COLO668 (cell line): ENCODE results near the gene SLC34A2.
"Not testable (repeated sequence)": the region's sequence is repeated elsewhere in the genome, so short reads cannot be mapped to it uniquely, and the experiment has no call there.

Experiments used
- DNase-seq: peaks from one replicate; lab custom pipeline; 2025; ENCODE audit not compliant: unreplicated experiment; lab: John Stamatoyannopoulos, UW

The SLC34A2 gene

DNA sequence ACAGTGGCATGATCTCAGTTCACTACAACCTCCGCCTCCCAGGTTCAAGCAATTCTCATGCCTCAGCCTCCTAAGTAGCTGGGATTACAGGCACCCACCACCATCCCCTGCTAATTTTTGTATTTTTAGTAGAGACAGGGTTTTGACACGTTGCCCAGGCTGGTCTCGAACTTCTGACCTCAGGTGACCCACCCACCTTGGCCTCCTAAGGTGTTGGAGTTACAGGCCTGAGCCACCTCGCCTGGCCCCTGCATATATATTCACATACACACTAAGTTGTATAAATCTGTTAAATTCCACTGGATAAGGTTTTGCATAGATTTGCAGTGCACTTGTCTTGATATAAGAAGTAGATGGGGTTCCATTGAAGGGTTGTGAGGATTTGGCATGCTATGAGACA is 5.8 kb downstream of the SLC34A2 start:
- DNase-seq: not testable (repeated sequence)

DNA sequence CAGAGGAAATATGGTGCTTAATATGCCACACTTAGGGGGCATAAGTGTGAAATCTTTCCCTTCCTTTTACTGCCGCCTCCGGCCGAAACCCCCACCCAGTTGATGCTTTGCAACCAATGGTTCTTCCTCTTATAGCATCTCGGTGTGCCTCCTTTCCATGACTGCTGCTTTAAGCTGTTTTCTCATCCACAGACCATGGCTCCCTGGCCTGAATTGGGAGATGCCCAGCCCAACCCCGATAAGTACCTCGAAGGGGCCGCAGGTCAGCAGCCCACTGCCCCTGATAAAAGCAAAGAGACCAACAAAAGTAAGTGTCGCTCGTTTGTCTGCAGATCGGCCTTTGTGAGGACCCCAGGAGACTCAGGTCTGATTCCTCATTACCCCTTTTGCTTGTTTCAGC is 6.7 kb downstream of the SLC34A2 start:
- no peak for DNase-seq

DNA sequence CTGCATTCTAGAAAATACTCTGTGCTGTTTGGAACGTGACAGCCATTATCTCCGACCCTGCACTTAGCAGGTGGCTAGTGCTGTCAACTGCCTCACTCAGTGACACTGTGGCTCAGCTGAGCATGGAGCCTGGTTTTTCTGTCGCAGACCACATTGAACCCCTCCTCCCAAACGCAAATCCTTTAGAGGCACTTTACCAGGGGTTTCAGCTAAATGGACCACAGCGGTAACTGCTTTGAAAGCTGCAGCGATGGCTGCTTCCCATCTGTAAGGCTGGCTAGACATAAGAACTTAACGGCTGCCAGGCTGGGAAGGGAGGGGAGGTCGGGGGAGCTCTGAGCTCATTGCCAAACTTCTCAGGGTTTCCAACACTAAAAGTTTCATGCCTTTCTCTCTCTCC is 8.1 kb downstream of the SLC34A2 start:
- DNase-seq: no peak

DNA sequence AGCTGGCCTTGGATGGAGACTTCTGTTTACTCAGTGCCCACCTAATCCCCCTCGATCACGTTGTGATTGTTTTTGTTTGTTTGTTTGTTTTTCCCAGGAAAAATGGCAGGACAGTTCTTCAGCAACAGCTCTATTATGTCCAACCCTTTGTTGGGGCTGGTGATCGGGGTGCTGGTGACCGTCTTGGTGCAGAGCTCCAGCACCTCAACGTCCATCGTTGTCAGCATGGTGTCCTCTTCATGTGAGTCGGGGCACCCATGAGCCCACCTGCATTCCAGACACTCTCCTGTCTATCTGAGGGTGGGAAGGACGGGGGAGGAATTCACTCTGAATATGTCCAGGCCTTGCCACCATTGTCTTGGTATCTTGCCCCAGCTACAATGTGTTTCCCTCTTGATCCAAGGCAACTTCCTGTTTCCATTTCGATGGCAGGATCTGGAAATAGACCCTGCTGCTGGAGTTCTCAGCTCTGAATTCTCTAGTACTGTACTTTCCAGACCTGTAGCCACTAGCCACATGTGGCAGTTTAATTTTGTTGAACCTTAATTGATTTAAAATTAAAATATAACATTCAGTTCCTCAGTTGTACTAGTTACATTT is 10.5 kb downstream of the SLC34A2 start:
- DNase-seq: no peak

DNA sequence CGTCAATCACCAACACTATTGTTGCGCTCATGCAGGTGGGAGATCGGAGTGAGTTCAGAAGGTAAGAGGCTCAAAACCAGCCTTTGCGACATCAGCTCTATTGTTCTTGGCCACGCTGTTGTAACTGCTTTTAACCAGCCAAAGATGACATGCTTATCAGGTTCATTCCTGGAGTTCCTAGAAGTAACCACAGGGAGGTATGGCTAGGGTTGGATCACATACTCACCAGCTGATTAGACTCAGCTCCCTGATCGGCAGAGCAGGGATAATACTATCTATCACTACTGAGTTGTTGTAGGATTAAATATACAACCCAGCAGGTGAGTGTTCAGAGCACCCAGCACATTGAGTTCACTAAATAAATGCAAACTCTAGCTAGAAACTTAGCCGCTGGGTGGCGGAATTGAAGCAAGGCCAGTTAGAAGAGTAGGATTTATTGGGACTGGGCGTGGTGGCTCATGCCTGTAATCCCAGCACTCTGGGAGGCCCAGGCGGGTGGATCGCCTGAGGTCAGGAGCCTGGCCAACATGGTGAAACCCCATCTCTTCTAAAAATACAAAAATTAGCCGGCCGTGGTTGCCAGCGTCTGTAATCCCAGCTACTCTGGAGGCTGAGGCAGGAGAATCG is 12.4 kb downstream of the SLC34A2 start:
- DNase-seq: no peak

DNA sequence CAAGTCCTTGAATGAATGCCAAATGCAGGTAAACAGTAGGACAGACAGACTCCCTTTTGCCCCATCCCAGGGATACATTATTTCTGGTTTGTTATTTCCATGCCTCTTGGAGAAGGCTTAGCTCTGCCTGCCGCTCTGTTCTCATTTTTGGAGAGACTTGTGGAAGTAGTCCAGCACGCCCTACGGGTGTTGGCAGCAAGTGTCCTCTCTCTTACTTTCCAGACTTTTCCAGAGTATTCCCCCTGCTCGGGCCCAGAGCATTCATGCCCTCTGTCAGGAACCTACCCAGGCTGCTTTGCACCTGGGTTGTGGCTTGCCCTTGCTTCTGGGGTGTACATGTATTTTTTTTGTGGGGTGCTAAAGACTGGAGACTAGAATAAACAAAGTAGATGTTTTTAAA is 15.3 kb downstream of the SLC34A2 start:
- DNase-seq: no peak

DNA sequence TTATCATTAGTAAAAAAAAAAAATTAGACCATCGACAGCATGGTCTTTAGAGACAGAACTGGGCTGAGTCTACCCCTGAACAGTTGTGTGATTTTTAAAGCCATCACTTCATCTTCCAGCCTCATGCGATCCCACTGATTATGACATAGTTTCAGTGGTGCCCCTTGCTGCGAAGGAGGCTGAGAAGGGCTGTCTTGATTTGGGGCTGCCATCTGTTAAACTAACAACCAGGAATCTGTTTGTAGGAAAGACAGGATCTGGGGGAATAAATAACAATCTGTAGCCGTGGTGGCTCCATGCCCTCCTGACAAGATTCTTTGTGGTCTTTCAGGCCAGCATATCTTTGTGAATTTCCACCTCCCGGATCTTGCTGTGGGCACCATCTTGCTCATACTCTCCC is 17.1 kb downstream of the SLC34A2 start:
- no peak for DNase-seq

DNA sequence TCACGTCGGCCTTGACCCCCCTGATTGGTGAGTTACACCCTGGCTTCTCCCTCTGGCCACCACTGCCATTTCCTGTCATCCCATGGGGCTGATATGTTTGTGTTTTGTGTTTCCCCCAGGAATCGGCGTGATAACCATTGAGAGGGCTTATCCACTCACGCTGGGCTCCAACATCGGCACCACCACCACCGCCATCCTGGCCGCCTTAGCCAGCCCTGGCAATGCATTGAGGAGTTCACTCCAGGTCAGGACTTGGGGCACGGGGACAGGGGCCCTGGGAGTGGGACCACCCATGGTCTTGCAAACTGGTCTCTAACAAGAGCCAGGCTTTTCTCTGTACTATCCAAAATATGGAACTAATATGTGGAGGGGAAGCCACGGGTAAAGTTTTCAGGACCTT is 18.7 kb downstream of the SLC34A2 start:
- no peak for DNase-seq

DNA sequence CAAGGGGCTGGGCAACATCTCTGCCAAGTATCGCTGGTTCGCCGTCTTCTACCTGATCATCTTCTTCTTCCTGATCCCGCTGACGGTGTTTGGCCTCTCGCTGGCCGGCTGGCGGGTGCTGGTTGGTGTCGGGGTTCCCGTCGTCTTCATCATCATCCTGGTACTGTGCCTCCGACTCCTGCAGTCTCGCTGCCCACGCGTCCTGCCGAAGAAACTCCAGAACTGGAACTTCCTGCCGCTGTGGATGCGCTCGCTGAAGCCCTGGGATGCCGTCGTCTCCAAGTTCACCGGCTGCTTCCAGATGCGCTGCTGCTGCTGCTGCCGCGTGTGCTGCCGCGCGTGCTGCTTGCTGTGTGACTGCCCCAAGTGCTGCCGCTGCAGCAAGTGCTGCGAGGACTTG is 20.6 kb downstream of the SLC34A2 start:
- no peak for DNase-seq

DNA sequence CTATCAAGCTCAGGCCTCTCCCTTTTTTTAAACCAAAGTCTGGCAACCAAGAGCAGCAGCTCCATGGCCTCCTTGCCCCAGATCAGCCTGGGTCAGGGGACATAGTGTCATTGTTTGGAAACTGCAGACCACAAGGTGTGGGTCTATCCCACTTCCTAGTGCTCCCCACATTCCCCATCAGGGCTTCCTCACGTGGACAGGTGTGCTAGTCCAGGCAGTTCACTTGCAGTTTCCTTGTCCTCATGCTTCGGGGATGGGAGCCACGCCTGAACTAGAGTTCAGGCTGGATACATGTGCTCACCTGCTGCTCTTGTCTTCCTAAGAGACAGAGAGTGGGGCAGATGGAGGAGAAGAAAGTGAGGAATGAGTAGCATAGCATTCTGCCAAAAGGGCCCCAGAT is 21.5 kb downstream of the SLC34A2 start:
- DNase-seq: no peak

DNA sequence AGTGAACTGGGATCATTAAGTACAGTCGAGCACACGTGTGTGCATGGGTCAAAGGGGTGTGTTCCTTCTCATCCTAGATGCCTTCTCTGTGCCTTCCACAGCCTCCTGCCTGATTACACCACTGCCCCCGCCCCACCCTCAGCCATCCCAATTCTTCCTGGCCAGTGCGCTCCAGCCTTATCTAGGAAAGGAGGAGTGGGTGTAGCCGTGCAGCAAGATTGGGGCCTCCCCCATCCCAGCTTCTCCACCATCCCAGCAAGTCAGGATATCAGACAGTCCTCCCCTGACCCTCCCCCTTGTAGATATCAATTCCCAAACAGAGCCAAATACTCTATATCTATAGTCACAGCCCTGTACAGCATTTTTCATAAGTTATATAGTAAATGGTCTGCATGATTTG is 22.3 kb downstream of the SLC34A2 start:
- no peak for DNase-seq

DNA sequence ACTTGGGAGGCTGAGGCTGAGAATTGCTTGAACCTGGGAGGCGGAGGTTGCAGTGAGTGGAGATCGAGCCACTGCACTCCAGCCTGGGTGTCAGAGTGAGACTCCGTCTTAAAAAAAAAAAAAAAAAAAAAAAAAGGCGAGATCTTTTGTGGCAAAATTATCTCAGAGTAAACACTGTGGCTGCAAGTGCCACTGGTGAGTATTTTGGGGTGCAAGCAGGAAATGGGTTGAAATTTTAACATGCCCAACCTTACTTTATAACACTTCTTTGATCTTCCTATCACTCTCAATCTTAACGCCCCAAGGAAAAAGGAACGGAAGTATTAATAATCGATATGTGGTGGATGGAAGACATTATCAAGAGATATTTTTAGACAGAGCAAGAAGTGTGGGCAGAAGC is 32.1 kb downstream of the SLC34A2 start:
- DNase-seq: no peak

DNA sequence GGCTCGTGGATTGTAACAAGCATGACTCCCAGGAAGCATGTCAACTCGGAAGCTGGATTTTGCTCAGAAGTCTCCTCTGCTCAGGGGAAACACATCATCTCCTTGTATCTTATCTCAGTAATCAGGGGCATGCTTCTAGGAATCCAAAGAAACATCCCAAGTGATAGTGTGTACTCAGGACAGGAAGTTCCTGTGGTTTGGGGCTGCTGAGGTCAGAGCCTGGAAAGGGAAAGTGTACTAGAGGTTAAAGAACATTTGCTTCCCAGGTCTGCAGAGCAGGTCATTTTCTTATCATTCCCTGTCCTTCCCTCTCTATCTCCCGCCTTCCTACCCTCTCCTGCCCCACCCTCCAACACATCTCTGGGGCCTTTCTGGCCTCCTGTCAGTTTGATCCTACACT is 38.8 kb downstream of the SLC34A2 start:
- no peak for DNase-seq

DNA sequence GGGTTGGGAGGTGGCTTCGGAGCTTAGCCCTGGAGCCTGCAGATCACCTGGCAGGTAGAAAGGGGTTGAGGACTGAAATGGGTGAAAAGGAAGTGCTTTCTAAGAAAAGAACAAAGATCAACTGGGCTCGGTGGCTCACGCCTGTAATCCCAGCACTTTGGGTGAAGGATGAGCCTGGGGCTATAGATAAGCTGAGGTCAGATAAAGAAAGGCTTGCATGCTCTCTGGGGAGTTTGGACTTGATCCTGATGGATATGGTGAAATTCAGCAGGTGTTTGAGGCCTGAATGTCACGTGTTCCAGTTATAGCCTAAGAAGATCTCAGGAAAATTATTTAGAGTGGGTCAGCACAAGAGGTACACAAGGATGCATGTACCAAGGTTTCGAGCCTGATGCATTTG is 40.8 kb downstream of the SLC34A2 start:
- DNase-seq: no peak

DNA sequence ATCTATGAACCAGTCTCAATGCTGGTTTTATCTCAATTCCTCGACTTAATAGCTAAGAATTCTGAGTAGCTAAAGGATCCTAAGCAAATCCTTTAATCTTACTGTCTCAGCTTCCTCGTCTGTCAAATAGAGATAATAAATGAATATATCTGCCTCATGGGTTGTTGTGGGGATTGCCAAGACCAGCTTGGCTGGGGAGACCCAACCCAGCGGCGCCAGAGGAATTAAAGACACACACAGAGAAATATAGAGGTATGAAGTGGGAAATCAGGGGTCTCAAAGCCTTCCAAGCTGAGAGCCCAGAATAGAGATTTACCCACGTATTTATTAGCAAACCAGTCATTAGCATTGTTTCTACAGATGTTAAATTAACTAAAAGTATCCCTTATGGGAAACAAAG is 41.9 kb downstream of the SLC34A2 start:
- DNase-seq: no peak

DNA sequence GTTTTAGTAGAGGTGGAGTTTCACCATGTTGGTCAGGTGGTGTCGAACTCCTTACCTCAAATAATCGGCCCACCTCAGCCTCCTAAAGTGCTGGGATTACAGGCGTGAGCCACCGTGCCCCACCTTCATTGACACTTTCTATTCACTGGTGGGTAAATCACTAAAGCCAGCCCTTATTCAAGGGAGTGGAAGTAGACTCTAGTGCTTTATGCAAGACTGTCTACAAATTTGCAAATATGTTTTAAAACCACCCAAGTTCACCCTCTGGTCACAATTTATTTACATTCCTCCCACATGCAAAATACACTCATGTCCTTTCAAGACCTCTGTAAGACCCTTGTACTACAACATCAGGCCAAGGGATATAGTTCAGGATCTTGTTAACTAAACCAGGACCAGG is 45.0 kb downstream of the SLC34A2 start:
- DNase-seq: no peak

DNA sequence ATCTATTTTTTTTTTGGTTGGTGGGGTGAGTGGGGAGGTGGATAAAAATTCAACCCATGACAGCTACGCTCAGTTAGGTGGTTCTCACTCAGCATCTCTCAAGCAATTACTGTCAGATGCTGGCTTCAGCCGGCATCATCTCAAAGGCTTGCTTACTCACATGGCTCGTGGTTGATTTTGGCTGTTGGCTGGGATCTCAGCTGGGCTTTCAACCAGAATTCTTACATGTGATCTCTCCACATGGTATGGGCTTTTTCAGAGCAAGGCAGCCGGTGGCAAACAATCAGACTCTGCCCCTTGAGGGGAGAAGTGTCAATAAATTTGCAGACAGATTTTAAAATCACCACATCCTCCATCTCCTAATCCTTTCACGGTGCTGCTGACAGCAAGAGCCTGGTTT is 47.2 kb downstream of the SLC34A2 start:
- DNase-seq: no peak

DNA sequence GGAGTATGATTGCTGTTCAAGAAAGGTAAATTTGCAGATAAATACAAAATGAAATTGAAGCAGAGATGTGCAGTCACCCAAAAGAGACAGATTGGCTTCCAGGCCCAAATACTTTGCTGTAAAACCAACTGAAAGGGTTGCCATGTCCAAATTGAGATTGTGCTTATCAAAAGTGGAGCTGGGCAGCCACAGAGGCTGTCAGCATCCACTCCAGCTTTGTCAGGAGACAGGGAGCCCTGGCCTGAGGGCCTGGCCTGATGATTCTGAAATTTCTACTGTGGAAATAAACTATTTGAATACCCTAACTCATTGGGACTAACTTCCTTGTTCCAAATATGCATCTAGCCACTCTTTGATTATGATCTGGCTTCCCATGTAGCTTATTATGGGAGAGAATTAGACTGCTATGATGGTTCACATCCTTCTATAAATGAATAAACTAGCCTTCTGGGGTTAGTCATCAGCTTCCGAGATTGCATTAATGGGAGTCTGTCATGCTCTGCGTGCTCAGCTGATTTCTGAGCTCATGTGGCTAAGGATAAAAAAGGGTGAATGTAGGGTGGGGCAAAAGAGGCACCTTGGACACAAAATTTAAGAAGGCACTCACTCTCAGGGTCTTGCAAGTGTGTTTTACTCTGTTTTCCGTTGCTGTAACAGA is 48.2 kb downstream of the SLC34A2 start:
- DNase-seq: no peak

DNA sequence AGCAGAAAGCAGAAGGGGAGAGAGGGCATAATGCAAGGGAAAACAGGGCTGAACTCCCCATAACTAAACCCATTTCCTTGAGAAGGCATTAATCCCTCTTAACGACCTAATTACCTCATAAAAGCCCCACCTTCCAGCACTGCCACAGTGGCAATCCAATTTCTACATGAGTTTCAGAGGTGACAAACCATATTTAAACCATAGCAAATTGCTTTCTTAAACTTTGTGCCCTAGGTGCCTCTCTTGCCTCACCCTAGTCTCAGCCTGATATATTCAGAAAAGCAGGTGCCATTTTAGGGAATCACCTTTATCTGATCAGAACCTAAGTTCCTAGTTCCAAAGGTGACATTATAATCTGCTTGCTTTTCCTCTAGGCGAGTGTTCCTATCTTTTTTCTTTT is 48.9 kb downstream of the SLC34A2 start:
- DNase-seq: no peak

DNA sequence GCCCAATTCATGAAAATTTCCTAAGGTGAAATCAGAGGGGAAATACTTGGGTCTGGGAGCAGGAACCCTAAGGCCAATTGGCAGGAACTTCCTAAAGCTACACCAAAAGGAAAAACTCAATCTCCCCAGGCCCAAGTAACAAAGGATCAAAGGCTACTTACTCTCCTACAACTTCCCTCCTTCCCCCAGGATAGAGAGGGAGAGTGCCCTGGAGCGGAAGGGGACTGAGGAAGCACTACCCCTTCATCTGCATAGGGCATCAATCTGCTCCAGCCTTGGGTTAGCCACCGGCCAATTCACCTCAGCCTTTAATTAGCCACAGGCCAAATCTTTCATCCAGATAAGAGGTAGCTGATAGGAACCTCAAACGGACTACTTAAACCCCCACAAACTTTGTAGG is 55.0 kb downstream of the SLC34A2 start:
- no peak for DNase-seq

DNA sequence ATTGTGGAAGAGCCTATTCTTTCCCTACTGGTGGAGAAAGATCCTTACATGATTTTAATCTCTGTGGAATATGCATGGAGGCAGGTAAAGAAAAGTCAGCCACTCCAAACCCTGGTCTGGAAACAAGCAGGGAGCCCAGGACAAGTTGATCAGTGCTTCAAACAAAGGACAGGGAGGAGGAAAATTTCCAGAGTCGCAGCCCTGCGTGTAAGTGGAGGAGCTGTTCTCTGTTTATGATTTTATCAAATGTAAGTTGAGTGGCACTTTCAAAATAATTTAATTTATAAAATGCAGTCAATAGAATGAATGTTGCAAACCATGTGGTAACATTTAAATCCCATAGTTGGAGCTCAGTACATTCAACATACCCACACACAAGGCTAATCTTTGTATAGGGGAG is 57.0 kb downstream of the SLC34A2 start:
- DNase-seq: no peak

DNA sequence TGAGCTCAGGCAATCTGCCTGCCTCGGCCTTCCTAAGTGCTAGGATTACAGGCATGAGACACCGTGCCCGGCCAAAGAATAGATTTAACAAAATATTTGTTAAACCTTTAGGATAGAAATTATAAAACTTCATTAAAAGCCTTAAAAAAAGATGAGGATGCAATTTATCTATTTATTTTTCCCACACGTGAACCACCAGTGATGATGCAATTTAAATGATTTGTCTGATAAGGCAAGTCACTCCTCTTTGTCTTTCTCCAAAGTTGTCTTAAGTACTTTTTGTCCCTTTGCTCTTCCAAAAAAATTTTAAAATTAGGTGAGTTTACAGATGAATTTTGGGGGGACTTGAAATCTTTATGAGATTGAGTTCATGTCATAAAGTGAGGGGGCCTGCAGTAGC is 58.2 kb downstream of the SLC34A2 start:
- no peak for DNase-seq

DNA sequence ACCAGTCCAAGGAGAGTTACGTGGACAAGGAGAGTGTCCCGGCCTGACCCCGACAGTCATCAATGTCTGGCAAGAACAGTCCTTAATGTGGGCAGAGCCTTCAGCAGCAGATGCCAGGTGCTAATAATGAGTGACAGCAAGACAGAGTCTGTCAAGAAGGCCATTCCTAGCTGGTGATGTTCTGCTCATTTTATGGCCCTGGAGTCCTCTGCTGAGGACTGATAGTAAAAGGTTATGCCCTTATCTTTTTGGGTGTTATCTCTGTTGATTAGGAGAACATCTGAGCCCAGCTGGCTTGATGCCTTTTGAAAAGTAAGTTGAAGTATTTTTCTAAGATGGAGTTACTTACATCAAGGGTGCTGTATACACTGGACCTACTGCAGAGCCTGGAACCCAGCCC is 67.3 kb downstream of the SLC34A2 start:
- DNase-seq: no peak
